ENCODE results near the gene IFNE. TPM values are rescaled to one million over a fixed set of nuclear protein-coding genes. Genes with fewer than 3 reads are reported as not detected.

IFNE gene
- total and polyA plus RNA-seq, 11 donors, result 0.68 TPM; not detected in 10

GRCh38 chr9:21524099-21524830, 42.2 kb upstream of the IFNE start:
- Histone ChIP-seq H3K4me3 (no peak overlapping the region), H3K27ac (no peak overlapping the region), H3K9me3 (peaks cover 0 to 10% (median 0%) of the 10 kb centered on the region in 12 donors), H3K36me3 (no peaks in the 10 kb centered on the region), H3K27me3 (peaks cover 0 to 2% (median 0%) of the 10 kb centered on the region in 9 donors), H3K4me1 (no peaks in the 10 kb centered on the region)
- TF ChIP-seq POLR2A (IDR thresholded peaks at IDR 0.05) (no peak), CTCF (IDR thresholded peaks at IDR 0.05) (no peak)
- no peak for ATAC-seq
- no peak for DNase-seq
- intact Hi-C loops (cut with DNase I), result no loop called here
- WGBS, 4 donors, result 64 to 77% (median 69%) methylated on average over 2 of the region's 2 CpGs

GRCh38 chr9:21523021-21524014, 41.2 kb upstream of the IFNE start:
- H3K9me3 ChIP-seq, result peaks cover 0 to 8% (median 0%) of the 10 kb centered on the region in 12 donors
- WGBS, 4 donors, result 76 to 87% (median 86%) methylated on average over 2 of the region's 2 CpGs
- no peaks in the 10 kb centered on the region for H3K4me1 ChIP-seq
- H3K27ac ChIP-seq, result no peak overlapping the region
- TF ChIP-seq CTCF (IDR thresholded peaks at IDR 0.05) (no peak), POLR2A (IDR thresholded peaks at IDR 0.05) (no peak)
- intact Hi-C loops (cut with DNase I), result no loop called here
- no peak overlapping the region for H3K4me3 ChIP-seq
- H3K27me3 ChIP-seq, result peaks cover 0 to under 1% (median 0%) of the 10 kb centered on the region in 9 donors
- no peak for DNase-seq
- H3K36me3 ChIP-seq, result no peaks in the 10 kb centered on the region
- no peak for ATAC-seq

- ATAC-seq, result no peak
- no peak overlapping the region for H3K4me3 ChIP-seq
- DNase-seq, result no peak
- H3K27ac ChIP-seq, result no peak overlapping the region
- peaks cover 0 to 8% (median 0%) of the 10 kb centered on the region in 12 donors for H3K9me3 ChIP-seq
- no peaks in the 10 kb centered on the region for H3K27me3 ChIP-seq
- TF ChIP-seq CTCF (IDR thresholded peaks at IDR 0.05) (no peak), POLR2A (IDR thresholded peaks at IDR 0.05) (no peak)
- H3K4me1 ChIP-seq, result no peaks in the 10 kb centered on the region
- intact Hi-C loops (cut with DNase I), result no loop called here
- 85 to 88% (median 85%) methylated on average over 4 of the region's 4 CpGs for WGBS, 4 donors
- H3K36me3 ChIP-seq, result no peaks in the 10 kb centered on the region
Measured at GRCh38 chr9:21522348-21522747, 40.2 kb upstream of the IFNE start.

- Histone ChIP-seq H3K27ac (no peak overlapping the region), H3K4me3 (no peak overlapping the region), H3K4me1 (no peaks in the 10 kb centered on the region), H3K36me3 (no peaks in the 10 kb centered on the region), H3K9me3 (peaks cover 0 to 8% (median 0%) of the 10 kb centered on the region in 12 donors), H3K27me3 (no peaks in the 10 kb centered on the region)
- TF ChIP-seq CTCF (IDR thresholded peaks at IDR 0.05) (no peak), POLR2A (IDR thresholded peaks at IDR 0.05) (no peak)
- intact Hi-C loops (cut with DNase I), result no loop called here
- WGBS, 4 donors, result 74 to 88% (median 78%) methylated on average over 1 of the region's 1 CpG
- no peak for DNase-seq
- no peak for ATAC-seq
Measured at GRCh38 chr9:21521448-21521847, 39.3 kb upstream of the IFNE start.
